H9 (cell line): ENCODE measurements around the gene MATN1. TPM values are rescaled to one million over a fixed set of nuclear protein-coding genes. Genes with fewer than 3 reads are reported as not detected.
A peak's percentile ranks its signal among the peaks of the same experiment; 100 is the strongest.

ENCODE experiments used
- DNase-seq: peaks from one replicate; pipeline ENCODE4 v3.0.0-alpha.2; 2017
- H2AFZ ChIP-seq: one replicate; pipeline ENCODE4 v1.6.1; 2013; ENCODE audit warnings: mild to moderate bottlenecking, low read length, control low read depth, moderate library complexity
- H2AK5ac ChIP-seq: 2 replicates; pipeline ENCODE4 v1.6.1; 2013; ENCODE audit warnings: low read length, control low read depth, mixed read lengths; ENCODE audit not compliant: insufficient read length
- H2BK120ac ChIP-seq: one replicate; pipeline ENCODE4 v1.6.1; 2013; ENCODE audit warnings: low read depth, mild to moderate bottlenecking, low read length, control low read depth, inconsistent platforms; ENCODE audit not compliant: poor library complexity, severe bottlenecking
- H2BK12ac ChIP-seq: 2 replicates; pipeline ENCODE4 v1.6.1; 2013; ENCODE audit warnings: low read length, control low read depth, mixed read lengths, low read depth; ENCODE audit not compliant: insufficient read length
- H2BK15ac ChIP-seq: 2 replicates; pipeline ENCODE4 v1.6.1; 2013; ENCODE audit warnings: low read depth, low read length, control low read depth
- H2BK20ac ChIP-seq: one replicate; pipeline ENCODE4 v1.6.1; 2013; ENCODE audit warnings: low read depth, mild to moderate bottlenecking, low read length, control low read depth, inconsistent platforms; ENCODE audit not compliant: poor library complexity, severe bottlenecking
- H2BK5ac ChIP-seq: 2 replicates; pipeline ENCODE4 v1.6.1; 2013; ENCODE audit warnings: low read length, control low read depth, mixed read lengths; ENCODE audit not compliant: insufficient read length
- H3K14ac ChIP-seq: 2 replicates; pipeline ENCODE4 v1.6.1; 2013; ENCODE audit warnings: low read length, control low read depth; ENCODE audit not compliant: insufficient read depth
- H3K18ac ChIP-seq: 2 replicates; pipeline ENCODE4 v1.6.1; 2013; ENCODE audit warnings: low read depth, mild to moderate bottlenecking, mixed read lengths, low read length, control low read depth; ENCODE audit not compliant: insufficient read length
- H3K23ac ChIP-seq: 2 replicates; pipeline ENCODE4 v1.6.1; 2013; ENCODE audit warnings: low read length, control low read depth, mixed read lengths, low read depth; ENCODE audit not compliant: insufficient read length
- H3K23me2 ChIP-seq: 2 replicates; pipeline ENCODE4 v1.6.1; 2013; ENCODE audit warnings: low read depth, mild to moderate bottlenecking, mixed read lengths, low read length, control low read depth; ENCODE audit not compliant: insufficient read length, poor library complexity, severe bottlenecking
- H3K27ac ChIP-seq: 2 replicates; pipeline ENCODE4 v1.5.1; 2013; ENCODE audit warnings: low read length, control low read depth, mixed read lengths, low read depth; ENCODE audit not compliant: insufficient read length
- H3K27me3 ChIP-seq: 2 replicates; pipeline ENCODE4 v1.6.1; 2013; ENCODE audit warnings: low read length, control low read depth, inconsistent platforms; ENCODE audit not compliant: insufficient read depth
- H3K4ac ChIP-seq: 2 replicates; pipeline ENCODE4 v1.6.1; 2013; ENCODE audit warnings: low read depth, mild to moderate bottlenecking, control low read depth, inconsistent platforms, low read length, moderate library complexity
- H3K4me1 ChIP-seq: 2 replicates; pipeline ENCODE4 v1.6.1; 2013; ENCODE audit warnings: low read length, control low read depth, inconsistent platforms; ENCODE audit not compliant: insufficient read depth
- H3K4me2 ChIP-seq: 2 replicates; pipeline ENCODE4 v1.6.1; 2013; ENCODE audit warnings: low read length, control low read depth, mixed read lengths; ENCODE audit not compliant: insufficient read length, insufficient read depth
- H3K56ac ChIP-seq: 2 replicates; pipeline ENCODE4 v1.6.1; 2013; ENCODE audit warnings: low read depth, mild to moderate bottlenecking, mixed read lengths, low read length, control low read depth; ENCODE audit not compliant: insufficient read length
- H3K79me1 ChIP-seq: 2 replicates; pipeline ENCODE4 v1.6.1; 2013; ENCODE audit warnings: low read depth, mild to moderate bottlenecking, moderate library complexity, low read length, control low read depth, inconsistent platforms; ENCODE audit not compliant: insufficient read depth, poor library complexity, severe bottlenecking
- H3K79me2 ChIP-seq: 2 replicates; pipeline ENCODE4 v1.6.1; 2013; ENCODE audit warnings: low read length, control low read depth, inconsistent platforms; ENCODE audit not compliant: insufficient read depth
- H3K9ac ChIP-seq: 2 replicates; pipeline ENCODE4 v1.6.1; 2013; ENCODE audit warnings: low read length, control low read depth, mixed read lengths; ENCODE audit not compliant: insufficient read length; ENCODE audit errors: extremely low read depth
- H3K9me3 ChIP-seq: one replicate; pipeline ENCODE4 v1.6.1; 2013; ENCODE audit warnings: low read depth, low read length, inconsistent platforms; ENCODE audit not compliant: control insufficient read depth
- H3T11ph ChIP-seq: one replicate; pipeline ENCODE4 v1.6.1; 2013; ENCODE audit warnings: mild to moderate bottlenecking, low read length, control low read depth, inconsistent platforms
- H4K20me1 ChIP-seq: one replicate; pipeline ENCODE4 v1.6.1; 2013; ENCODE audit not compliant: control insufficient read depth, insufficient read length, insufficient read depth
- H4K5ac ChIP-seq: 2 replicates; pipeline ENCODE4 v1.6.1; 2013; ENCODE audit warnings: low read depth, mild to moderate bottlenecking, mixed read lengths, low read length, control low read depth; ENCODE audit not compliant: insufficient read length
- H4K8ac ChIP-seq: replicated peaks from 2 replicates; pipeline ENCODE4 v1.6.1; 2013; ENCODE audit warnings: low read length, control low read depth, mixed read lengths, low read depth; ENCODE audit not compliant: insufficient read length
- H4K91ac ChIP-seq: 2 replicates; pipeline ENCODE4 v1.6.1; 2013; ENCODE audit warnings: low read depth, mild to moderate bottlenecking, moderate library complexity, mixed read lengths, low read length, control low read depth; ENCODE audit not compliant: insufficient read length
- H3K27ac Mint-ChIP-seq, 3 experiments: 2 replicates in 2 of 3; 3 replicates in 1 of 3; pipeline ENCODE4 v1.8.0; 2020 to 2021; ENCODE audit warnings: mixed read lengths in 3 of 3, mild to moderate bottlenecking in 1 of 3, moderate library complexity in 1 of 3
- H3K27me3 Mint-ChIP-seq: 2 replicates; pipeline ENCODE4 v1.8.0; 2021; ENCODE audit warnings: low read depth, mild to moderate bottlenecking, moderate library complexity, mixed read lengths
- H3K36me3 Mint-ChIP-seq, 3 experiments: 2 replicates in 2 of 3; 3 replicates in 1 of 3; pipeline ENCODE4 v1.8.0; 2020 to 2021; ENCODE audit warnings: low read depth in 3 of 3, mixed read lengths in 3 of 3; ENCODE audit not compliant: insufficient read depth in 1 of 3
- H3K4me1 Mint-ChIP-seq, 2 experiments: 2 replicates each; pipeline ENCODE4 v1.8.0; 2020; ENCODE audit warnings: mixed read lengths in 2 of 2
- H3K4me3 Mint-ChIP-seq, 2 experiments: 2 replicates in 1 of 2; 3 replicates in 1 of 2; pipeline ENCODE4 v1.8.0; 2020 to 2021; ENCODE audit warnings: mild to moderate bottlenecking in 2 of 2, mixed read lengths in 2 of 2, moderate library complexity in 1 of 2
- H3K9me3 Mint-ChIP-seq, 2 experiments: 2 replicates in 1 of 2; 3 replicates in 1 of 2; pipeline ENCODE4 v1.8.0; 2020; ENCODE audit warnings: mild to moderate bottlenecking in 2 of 2, mixed read lengths in 2 of 2, moderate library complexity in 1 of 2
- WGBS: extraction: QIAGEN DNeasy Blood & Tissue Kit; methylation state at CpG from one replicate; pipeline ENCODE4 v1.1.7; 2013; ENCODE audit warnings: missing lambda C conversion rate, low lambda C conversion rate, mixed read lengths; ENCODE audit not compliant: insufficient read length; ENCODE audit errors: extremely low coverage; 5-methylcytosine and 5-hydroxymethylcytosine counted together
- total RNA-seq: library from RNA; stranded (reverse); gene quantifications from 2 replicates; pipeline ENCODE4 v1.2.1, GENCODE V29; 2021
- TF ChIP-seq, protein P1 (sequence below): fragments of 200-600 bp; sonication (generic); conservative IDR thresholded peaks from 3 replicates; pipeline ENCODE4 v1.8.0; 2021; ENCODE audit warnings: antibody characterized with exemption, mild to moderate bottlenecking

Gene MATN1
- total RNA-seq, 1 experiment from 2014 or later = not detected

DNA sequence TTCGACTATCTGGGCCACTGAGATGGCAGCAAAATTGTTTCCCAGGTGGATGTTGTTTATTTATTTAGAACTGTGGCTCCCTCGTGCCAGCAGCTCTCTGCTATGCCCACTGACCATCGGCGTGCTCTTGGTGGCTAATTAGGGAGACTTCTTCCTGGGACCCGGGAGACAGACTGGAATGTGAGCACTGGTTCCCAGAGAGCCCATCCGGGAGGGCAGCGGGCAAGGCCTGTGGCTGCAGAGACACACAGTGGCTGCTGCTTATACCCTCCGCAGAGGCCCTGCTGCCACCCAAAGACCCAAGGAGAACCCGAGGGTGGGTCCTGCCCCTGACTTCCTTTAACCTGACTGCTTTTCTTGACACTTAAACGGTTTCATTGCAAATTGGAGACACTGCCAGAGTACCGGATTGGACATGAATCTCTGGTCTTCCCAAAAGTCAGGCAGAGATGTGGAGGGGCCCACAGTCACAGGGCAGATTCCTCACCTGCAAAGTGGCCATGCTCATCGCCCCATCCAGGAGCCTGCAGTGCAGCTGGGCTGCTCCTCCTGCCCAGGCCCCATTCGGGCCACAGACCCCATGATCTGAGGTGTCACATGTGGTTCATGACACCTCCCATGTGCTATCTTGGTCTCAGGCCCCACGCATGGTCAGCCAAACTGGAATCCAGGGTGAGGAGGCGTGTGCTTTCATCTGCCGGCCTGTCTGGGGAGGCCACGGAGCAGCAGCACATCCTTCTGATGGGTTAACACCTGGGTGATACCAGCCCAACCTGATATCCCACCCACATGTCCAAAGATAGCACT, 5.7 kb upstream of the MATN1 start:
- Histone ChIP-seq H3K27ac (no peak overlapping the region), H2BK120ac (no peak overlapping the region), H3K4ac (no peak overlapping the region), H4K8ac (no peak overlapping the region), H3K23ac (no peak overlapping the region), H3K9me3 (no peaks in the 10 kb centered on the region), H2AFZ (no peak overlapping the region), H4K20me1 (no peaks in the 10 kb centered on the region), H2BK12ac (no peak overlapping the region), H2BK20ac (no peak overlapping the region), H4K91ac (no peak overlapping the region), H4K5ac (no peak overlapping the region), H2BK15ac (no peak overlapping the region), H3K18ac (no peak overlapping the region), H3K56ac (no peak overlapping the region), H3K79me1 (no peaks in the 10 kb centered on the region), H3K27me3 (no peaks in the 10 kb centered on the region), H3T11ph (no peak overlapping the region), H2AK5ac (no peak overlapping the region), H3K9ac (no peak overlapping the region), H3K4me1 (peaks cover 6% of the 10 kb centered on the region; the same call in 1 of the 2 replicates), H3K4me2 (no peak overlapping the region), H3K23me2 (no peaks in the 10 kb centered on the region), H2BK5ac (no peak overlapping the region), H3K79me2 (no peaks in the 10 kb centered on the region), H3K14ac (no peak overlapping the region)
- H3K36me3 Mint-ChIP-seq = no peaks in the 10 kb centered on the region
- H3K27ac Mint-ChIP-seq = peak overlapping the region in 1 of 3 experiments; percentile 84; a peak in 1 of 7 replicates
- H3K9me3 Mint-ChIP-seq = no peaks in the 10 kb centered on the region
- H3K4me1 Mint-ChIP-seq = peaks cover 32 to 47% of the 10 kb centered on the region in 2 experiments
- DNase-seq = no peak
- WGBS = no CpG with 5 or more reads among the region's 17 CpGs
- H3K27me3 Mint-ChIP-seq = peaks cover 4% of the 10 kb centered on the region
- H3K4me3 Mint-ChIP-seq = no peak overlapping the region
- TF ChIP-seq, protein P1, sequence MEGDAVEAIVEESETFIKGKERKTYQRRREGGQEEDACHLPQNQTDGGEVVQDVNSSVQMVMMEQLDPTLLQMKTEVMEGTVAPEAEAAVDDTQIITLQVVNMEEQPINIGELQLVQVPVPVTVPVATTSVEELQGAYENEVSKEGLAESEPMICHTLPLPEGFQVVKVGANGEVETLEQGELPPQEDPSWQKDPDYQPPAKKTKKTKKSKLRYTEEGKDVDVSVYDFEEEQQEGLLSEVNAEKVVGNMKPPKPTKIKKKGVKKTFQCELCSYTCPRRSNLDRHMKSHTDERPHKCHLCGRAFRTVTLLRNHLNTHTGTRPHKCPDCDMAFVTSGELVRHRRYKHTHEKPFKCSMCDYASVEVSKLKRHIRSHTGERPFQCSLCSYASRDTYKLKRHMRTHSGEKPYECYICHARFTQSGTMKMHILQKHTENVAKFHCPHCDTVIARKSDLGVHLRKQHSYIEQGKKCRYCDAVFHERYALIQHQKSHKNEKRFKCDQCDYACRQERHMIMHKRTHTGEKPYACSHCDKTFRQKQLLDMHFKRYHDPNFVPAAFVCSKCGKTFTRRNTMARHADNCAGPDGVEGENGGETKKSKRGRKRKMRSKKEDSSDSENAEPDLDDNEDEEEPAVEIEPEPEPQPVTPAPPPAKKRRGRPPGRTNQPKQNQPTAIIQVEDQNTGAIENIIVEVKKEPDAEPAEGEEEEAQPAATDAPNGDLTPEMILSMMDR = no peak
